RPMI7951 (cell line): Measurements from ENCODE around the gene PHACTR1. TPM values are rescaled to one million over a fixed set of nuclear protein-coding genes. Genes with fewer than 3 reads are reported as not detected.
"Not testable (repeated sequence)": the region's sequence is repeated elsewhere in the genome, so short reads cannot be mapped to it uniquely, and the experiment has no call there.

Experiments used
- DNase-seq: peaks from one replicate; pipeline ENCODE4 v3.0.0-alpha.2; 2012; ENCODE audit warnings: low read depth
- total RNA-seq: library from RNA; depleted of rRNA; stranded (reverse); fragments of >200 nt; shearing (Covaris generic); gene quantifications from 2 replicates; pipeline ENCODE4 v1.2.3, GENCODE V29; 2014

PHACTR1 gene
- total RNA-seq, 1 experiment from 2014 or later, result 5.9 TPM

DNA sequence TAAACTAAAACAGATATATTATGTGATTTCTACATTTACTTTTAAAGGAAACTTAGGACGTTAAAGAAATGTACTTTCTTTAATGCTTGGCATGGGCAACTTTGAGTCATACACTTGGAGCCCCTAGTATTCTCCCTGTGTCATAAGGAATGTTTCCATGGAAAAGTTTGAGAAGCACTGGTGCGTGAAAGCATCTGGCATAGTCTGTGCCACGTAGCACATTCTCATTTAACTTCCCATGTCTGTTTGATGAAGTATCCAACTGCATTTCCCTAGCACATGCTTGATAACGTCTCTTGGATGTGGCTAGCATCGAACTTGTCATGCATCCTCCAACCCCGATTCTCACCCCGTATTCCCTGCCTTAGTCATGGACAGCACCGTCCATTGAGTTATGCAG is 439.8 kb downstream of the PHACTR1 start:
- peak; percentile 58 for DNase-seq

- DNase-seq, result no peak
Measured at GRCh38 chr6:13157293-13157692, 440.7 kb downstream of the PHACTR1 start.

DNA sequence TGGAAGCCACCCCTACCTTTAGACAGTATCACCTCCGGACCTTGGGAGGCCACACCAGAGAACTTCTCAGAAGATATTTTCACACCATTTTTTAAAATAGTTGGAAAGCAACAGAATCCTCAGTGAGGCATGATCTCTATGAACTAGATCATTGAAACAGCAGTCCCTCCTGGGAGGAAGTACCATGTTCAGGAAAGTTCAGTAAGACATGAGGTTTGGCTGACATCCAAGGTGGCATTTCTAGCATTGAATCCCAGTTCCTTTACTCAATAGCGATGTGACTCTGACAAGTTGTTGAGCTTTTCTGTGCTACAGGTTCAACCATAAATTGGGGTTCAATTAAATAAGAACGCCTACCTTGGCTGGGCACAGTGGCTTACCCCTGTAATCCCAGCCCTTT is 442.7 kb downstream of the PHACTR1 start:
- peak; percentile 17 for DNase-seq

DNA sequence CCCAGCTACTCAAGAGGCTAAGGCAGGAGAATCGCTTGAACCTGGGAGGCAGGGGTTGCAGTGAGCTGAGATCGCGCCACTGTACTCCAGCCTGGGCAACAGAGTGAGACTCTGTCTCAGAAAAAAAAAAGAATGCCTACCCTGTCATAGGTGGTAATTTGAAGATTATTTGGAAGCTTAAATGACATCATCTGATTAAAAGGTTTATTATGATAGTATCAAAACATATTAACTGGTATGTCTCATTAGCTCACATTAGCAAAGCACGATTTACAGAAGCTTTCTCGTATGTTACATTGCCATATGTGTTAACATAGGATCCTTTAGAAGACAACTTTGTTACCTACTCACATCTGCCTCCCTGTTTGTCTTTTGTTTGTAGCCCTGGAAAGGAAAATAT is 443.3 kb downstream of the PHACTR1 start:
- DNase-seq, result not testable (repeated sequence)

- DNase-seq, result no peak
Measured at GRCh38 chr6:13163161-13163944, 446.8 kb downstream of the PHACTR1 start.

DNA sequence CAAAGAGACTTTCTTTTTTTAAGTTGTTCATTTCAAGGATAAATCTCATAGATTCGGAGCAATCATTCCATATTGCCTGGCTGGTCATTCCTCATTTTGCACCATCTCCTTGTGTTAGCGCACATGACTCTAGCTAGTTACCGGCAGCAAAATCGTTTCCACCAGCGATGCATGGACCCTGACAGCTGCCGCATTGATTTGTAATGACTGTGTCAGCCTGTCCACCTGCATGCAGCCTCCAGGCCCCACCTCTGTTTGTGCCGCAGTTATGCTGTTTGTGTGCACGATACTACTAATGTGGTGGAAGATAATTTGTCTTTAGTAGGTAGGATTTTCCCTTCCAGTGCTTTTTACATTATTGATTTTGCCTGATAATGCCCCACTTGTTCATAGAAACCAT is 447.7 kb downstream of the PHACTR1 start:
- no peak for DNase-seq

- DNase-seq, result peak; percentile 65
Measured at GRCh38 chr6:13165502-13166172, 449.1 kb downstream of the PHACTR1 start.

DNA sequence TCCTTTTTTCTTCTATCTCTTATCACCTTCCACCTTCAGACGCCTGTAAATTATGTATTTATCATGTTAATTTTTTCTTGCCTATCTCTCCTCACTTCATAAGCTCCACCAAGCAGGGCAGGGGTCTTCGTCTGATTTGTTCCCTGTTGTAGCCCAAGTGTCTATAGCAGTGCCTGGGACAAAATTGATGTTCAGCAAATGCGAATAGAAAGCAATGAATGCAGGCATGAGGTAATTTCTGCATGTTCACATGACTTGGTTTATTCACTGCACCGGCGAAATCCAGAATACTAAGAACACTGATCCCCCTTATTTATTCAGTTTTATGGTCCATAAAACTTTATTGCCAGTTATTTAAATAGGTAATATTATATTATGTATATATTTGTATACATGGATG is 449.7 kb downstream of the PHACTR1 start:
- DNase-seq, result no peak

- no peak for DNase-seq
Measured at GRCh38 chr6:13166916-13167315, 450.3 kb downstream of the PHACTR1 start.

- no peak for DNase-seq
Measured at GRCh38 chr6:13172291-13172690, 455.7 kb downstream of the PHACTR1 start.

DNA sequence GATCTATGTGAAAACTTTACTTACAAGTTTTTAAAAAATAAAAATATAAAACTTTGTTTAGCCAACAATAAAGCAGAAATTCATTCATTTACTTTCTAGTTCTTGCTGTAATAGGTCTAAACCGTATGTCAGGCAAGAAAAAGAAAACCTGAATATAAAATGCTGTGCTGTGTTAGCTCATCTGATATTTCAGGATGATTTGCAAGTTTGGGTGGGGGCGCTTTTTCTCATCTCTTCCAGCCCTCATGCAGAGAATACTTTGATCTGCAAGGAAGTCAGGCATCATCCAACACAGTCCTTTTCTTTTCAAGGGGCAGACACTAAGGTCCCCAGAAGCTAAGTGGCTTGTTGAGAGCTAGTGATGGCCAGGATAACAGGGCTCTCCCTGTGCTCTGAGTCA is 458.5 kb downstream of the PHACTR1 start:
- DNase-seq, result no peak

DNA sequence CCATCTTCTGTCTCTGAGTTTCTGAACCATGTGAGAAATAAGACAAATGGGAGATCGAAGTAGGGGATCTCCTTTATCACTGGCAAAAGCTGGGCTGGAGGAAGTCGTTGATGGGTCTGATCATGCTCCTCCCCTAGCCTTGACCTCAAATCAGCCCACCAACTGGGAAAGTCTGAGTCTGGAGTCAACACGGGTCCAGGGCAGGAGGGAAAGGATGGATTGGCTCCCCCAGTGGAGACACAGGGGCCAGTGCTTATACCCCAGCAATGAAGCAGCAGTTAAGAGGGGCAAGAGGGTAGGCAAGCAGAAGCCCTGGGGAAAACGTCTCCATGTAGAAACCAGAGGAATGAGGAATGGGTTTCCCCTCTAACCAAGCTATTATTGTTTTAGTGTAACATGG is 459.2 kb downstream of the PHACTR1 start:
- DNase-seq, result no peak

DNA sequence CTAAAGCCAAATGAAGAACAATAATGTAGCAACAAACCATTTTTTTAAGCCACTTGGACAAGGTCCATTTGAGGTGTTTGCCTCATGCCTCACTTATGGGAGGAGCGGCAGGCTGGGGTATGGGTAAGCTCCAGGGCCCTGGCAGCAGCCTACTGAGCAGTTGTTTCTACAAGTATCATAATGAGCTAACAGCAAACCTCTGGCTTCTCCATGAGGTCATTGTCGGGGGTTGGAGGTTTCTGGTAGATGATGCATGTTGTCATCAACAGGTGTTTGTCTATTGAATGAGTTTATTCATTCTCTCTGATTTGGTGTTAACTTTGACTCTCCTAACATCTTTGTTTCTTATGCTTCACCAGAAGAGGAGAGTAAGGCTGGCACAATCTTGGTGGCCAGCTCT is 461.1 kb downstream of the PHACTR1 start:
- no peak for DNase-seq

DNA sequence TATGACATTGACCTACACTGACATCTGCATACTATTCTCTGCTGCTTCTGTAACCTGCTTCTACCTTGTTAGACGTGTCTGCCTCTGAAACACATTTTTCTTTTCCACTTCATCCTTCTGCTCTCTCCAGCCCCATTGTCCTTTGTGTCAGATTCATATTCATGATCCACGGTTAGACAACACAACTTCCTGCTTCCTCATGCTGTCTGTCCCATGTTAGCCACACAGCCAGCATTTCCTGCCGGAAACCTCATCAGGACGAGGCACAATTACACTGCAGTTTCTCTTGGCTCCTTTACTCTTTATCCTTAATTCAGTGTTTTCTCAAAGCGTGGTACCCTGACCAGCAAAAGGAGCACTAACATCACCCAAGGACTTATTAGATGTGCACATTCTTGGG is 461.5 kb downstream of the PHACTR1 start:
- DNase-seq, result no peak

DNA sequence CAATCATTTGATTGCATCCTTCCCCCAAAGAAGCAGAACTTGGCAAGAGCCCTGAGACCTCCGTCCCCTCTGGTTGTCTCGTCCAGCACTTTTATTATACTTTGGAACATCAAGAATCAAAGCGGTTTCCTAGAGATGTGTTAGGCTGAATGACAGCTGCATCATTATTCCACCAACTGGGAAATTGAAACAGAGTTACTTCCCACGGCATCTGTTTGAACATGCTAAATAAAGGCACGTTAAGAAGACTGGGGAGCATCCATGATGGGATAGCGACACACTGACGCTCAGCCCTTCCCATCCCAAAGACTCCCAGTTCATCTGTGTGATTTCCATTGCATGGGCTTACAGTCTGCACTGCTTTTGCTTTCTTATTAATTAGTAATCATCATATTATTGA is 464.0 kb downstream of the PHACTR1 start:
- no peak for DNase-seq

- no peak for DNase-seq
Measured at GRCh38 chr6:13181393-13181792, 464.8 kb downstream of the PHACTR1 start.

DNA sequence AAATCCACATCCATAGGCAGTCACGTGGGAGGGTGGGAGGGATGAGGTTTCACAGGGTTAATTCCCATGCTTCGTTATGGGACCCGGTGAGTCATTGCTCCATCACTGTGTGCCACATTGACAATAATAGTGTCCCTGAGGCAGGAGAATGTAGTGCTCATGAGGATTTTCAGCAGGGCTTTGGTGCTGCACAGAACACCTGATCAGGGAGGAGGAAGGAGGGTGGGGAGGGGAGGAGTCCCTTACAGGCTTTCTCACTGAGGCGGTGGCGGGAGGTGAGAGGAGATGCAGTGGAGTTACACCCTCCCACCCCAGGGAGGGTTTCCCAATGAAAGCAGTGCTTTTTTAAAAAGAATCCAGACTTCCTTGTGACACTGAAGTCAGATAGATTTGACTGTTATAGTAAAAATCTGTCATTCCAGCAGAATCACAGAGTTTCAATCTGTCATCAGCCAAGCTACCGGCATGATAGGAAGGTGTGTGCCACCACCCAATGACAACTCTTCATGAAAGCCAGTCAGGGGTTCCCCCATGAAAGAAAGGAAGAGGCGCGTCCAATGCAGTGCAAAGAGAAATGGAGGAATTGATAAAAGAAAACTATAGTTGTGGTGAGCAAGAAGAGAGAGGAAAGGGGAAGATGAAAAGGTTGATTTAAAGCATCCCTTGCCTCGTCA is 467.0 kb downstream of the PHACTR1 start:
- DNase-seq, result peak; percentile 22

DNA sequence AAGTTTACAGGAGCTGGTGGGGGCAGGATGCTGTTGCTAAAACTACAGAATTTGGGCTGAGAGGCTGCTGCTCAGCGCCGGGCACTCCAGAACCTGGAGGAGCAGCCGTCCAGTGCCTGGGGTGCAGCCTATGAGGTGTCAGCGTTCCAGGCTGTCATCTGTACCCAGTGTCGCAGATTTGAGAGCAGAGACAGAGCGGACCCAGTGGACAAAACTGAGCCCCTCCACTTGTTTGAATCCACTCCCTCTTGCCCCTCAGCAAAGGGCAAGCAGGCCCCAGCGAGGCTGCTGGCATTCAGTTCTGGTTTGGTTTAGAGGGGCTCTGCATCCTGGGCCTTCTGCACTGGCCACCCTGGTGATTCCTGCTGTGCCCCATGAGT is 467.5 kb downstream of the PHACTR1 start:
- no peak for DNase-seq

GRCh38 chr6:13184547-13184946 is 468.0 kb downstream of the PHACTR1 start:
- DNase-seq, result no peak

DNA sequence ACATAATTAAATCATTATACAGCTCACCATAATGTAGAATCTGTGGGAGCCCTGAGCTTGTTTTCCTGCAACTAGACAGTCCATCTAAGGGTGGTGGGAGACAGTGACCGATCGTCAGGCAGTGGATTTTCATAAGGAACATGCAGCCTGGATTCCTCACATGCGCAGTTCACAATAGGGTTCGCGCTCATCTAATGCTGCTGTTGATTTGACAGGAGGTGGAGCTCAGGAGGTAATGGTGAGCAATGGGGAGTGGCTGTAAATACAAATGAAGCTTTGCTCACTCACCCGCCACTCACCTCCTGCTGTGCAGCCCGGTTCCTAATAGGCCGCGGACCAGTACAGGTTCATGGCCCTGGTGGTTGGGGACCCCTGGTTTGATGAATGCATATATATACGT is 470.3 kb downstream of the PHACTR1 start:
- no peak for DNase-seq

DNA sequence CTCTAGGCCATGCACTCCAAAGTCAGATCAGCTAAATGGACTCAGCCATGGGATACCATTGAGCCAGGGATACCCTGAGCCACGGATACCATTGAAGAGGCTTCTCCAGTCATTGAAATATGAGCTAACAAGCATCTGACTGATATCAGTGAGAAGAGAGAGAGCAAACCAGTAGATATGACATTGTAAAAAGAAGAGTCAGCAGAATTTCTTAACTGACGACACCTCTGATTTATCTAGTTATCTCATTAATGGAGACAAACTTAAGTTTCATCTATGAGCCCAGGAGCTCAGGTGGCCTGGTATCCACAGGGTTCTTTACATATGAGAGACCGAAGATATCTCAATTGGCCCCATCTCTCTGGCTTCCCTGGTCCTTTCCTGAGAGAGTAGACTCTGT is 471.1 kb downstream of the PHACTR1 start:
- no peak for DNase-seq

GRCh38 chr6:13188306-13188705 is 471.7 kb downstream of the PHACTR1 start:
- DNase-seq, result no peak

DNA sequence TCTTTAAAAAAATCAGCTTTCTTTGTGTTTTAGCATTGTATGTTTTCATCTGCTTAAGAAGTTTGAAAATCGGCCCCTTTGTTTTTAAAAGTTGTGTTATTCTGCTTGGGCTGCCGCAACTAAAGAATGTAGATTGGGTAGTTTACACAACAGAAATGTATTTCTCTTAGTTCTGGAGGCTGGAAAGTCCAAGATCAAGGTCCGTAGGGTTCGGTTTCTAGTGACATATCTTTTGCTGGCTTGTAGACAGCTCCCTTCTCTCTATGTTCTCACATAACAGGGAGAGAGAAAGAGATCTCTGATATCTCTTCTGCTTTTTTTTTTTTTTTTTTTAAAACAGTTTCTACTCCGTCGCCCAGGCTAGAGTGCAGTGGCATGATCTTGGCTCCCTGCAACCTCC is 473.1 kb downstream of the PHACTR1 start:
- no peak for DNase-seq
